Measurements from ENCODE around the gene TLE1.

TLE1 gene

DNA sequence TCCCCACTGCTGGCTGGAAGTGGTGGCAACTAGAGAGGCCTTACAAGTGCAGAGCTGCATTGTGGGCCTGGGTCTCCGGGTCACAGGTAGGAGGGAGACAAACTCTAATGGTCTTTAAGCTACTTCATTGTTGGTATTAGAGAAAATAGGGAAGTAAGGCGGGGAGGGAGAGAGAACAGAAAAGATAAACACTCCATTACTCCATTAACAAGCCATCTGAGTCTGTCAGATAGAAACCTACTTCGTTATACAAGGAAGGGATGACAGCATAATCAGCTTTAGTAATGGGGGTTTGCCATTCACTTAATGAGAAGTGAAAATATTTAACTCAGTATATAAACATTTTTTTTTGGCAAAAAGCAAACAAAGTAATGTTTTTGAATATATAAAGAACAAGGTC, 107.4 kb downstream of the TLE1 start:
- Histone ChIP-seq H3K4me1 (ENCODE audit: control insufficient read depth, insufficient read depth, low read length) (no peaks in the 10 kb centered on the region), H3K4me3 (ENCODE audit: insufficient read depth, low read depth, low read length) (no peak overlapping the region), H3K9me3 (ENCODE audit: control insufficient read depth, low read length) (no peaks in the 10 kb centered on the region), H3K36me3 (ENCODE audit: control insufficient read depth, insufficient read depth, low read length) (peaks cover 32% of the 10 kb centered on the region), H3K27me3 (ENCODE audit: control insufficient read depth, insufficient read depth, low read length, poor library complexity, severe bottlenecking) (no peaks in the 10 kb centered on the region), H3K27ac (ENCODE audit: insufficient read depth, low read depth, low read length, poor library complexity, severe bottlenecking) (no peak overlapping the region)
- 86 to 100% methylated on average over 1 of the region's 3 CpGs for WGBS, 2 experiments

DNA sequence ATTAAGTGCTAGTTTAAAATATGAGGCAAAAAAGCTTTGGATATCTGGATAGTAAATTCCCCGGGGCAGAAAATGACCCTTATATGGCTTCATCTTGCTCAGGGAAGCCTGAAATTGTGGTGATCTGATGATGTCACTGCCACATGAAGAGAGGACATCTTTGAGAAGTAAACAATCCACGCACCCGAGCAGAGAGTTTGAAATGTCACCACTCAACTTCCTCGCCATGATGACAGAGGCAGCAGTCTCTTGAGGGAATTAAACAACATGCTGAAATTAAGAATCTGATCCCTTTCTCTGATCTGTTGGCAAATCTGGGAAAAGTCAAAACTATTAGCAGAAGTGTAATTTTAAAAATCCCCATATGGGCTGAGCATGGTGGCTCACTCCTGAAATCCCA, 110.0 kb downstream of the TLE1 start:
- peaks cover 13% of the 10 kb centered on the region for H3K36me3 ChIP-seq (ENCODE audit: control insufficient read depth, insufficient read depth, low read length)
- 92 to 94% methylated on average over 4 of the region's 4 CpGs for WGBS, 2 experiments

DNA sequence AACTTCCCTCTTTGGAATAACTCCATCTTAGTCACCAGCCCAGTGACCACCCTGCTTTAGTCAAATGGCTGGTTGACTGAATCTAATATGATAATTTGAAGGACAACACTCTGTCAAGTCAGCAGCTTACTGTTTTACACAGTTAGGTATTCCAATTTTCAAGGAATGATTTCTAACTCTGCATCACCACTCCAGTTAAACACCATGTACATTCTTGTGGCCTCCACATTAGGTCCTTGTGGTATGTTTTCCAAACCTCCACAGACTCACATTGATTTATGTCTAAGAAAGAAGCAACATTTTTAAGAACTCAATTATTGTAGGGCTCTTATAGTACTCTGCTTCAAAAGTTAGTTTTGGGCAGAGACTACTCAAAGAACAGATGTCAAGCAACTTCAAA, 110.7 kb downstream of the TLE1 start:
- Histone ChIP-seq H3K27ac (ENCODE audit: insufficient read depth, low read depth, low read length, poor library complexity, severe bottlenecking) (no peak overlapping the region), H3K36me3 (ENCODE audit: control insufficient read depth, insufficient read depth, low read length) (peaks cover 7% of the 10 kb centered on the region)

More for the DNA sequence above, 110.0 kb downstream of the TLE1 start:
- Histone ChIP-seq H3K27me3 (ENCODE audit: control insufficient read depth, insufficient read depth, low read length, poor library complexity, severe bottlenecking) (no peaks in the 10 kb centered on the region), H3K4me3 (ENCODE audit: insufficient read depth, low read depth, low read length) (no peak overlapping the region), H3K9me3 (ENCODE audit: control insufficient read depth, low read length) (no peaks in the 10 kb centered on the region), H3K4me1 (ENCODE audit: control insufficient read depth, insufficient read depth, low read length) (peaks cover 4% of the 10 kb centered on the region), H3K27ac (ENCODE audit: insufficient read depth, low read depth, low read length, poor library complexity, severe bottlenecking) (no peak overlapping the region)

DNA sequence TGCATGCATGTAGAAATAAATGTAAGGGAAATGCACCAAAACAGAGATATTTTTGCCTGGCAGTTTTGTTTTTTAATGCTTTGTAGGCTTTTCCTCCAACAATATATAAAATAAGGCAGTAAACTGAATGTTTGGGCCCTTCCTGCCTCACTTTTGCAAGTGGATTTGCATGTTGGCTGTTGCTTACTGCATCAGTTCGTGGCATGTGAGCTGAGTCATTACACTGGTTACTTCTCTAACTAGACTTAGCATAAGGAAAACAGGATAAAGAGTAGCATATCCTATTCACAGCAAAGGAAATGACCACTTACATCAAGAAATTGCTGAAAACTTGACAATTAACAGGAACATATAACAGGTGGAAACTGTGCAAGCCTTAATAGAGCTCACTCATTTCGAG, 113.4 kb downstream of the TLE1 start:
- Histone ChIP-seq H3K4me3 (ENCODE audit: insufficient read depth, low read depth, low read length) (no peak overlapping the region), H3K27ac (ENCODE audit: insufficient read depth, low read depth, low read length, poor library complexity, severe bottlenecking) (no peak overlapping the region), H3K36me3 (ENCODE audit: control insufficient read depth, insufficient read depth, low read length) (no peaks in the 10 kb centered on the region), H3K9me3 (ENCODE audit: control insufficient read depth, low read length) (no peaks in the 10 kb centered on the region), H3K4me1 (ENCODE audit: control insufficient read depth, insufficient read depth, low read length) (peaks cover 11% of the 10 kb centered on the region), H3K27me3 (ENCODE audit: control insufficient read depth, insufficient read depth, low read length, poor library complexity, severe bottlenecking) (no peaks in the 10 kb centered on the region)
- 57 to 74% methylated on average over 2 of the region's 2 CpGs for WGBS, 2 experiments

More for the DNA sequence above, 110.7 kb downstream of the TLE1 start:
- H3K4me1 ChIP-seq (ENCODE audit: control insufficient read depth, insufficient read depth, low read length) = peaks cover 11% of the 10 kb centered on the region
- H3K27me3 ChIP-seq (ENCODE audit: control insufficient read depth, insufficient read depth, low read length, poor library complexity, severe bottlenecking) = no peaks in the 10 kb centered on the region
- no peaks in the 10 kb centered on the region for H3K9me3 ChIP-seq (ENCODE audit: control insufficient read depth, low read length)
- no peak overlapping the region for H3K4me3 ChIP-seq (ENCODE audit: insufficient read depth, low read depth, low read length)

DNA sequence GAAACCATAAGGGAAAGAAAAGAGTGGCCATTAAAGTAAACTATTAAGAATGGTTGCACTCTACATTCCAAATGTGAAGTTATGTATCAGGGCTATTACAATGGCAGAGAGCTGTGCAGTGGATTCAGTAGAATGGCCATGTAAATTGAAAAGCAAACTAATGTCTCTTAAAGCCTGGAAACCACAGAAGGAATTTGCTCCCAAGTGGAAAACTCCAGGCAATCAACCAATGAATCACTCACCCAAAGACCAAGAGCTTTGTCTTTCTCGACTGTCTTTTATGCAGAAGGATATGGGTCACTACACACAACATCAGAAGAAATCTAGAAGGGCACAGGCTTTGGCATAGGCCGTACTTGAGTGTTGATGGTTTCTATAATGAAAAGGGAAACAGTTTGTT, 114.9 kb downstream of the TLE1 start:
- H3K27me3 ChIP-seq (ENCODE audit: control insufficient read depth, insufficient read depth, low read length, poor library complexity, severe bottlenecking) = no peaks in the 10 kb centered on the region
- WGBS, 2 experiments = 44 to 73% methylated on average over 1 to 2 of the region's 2 CpGs
- no peaks in the 10 kb centered on the region for H3K36me3 ChIP-seq (ENCODE audit: control insufficient read depth, insufficient read depth, low read length)
- H3K4me1 ChIP-seq (ENCODE audit: control insufficient read depth, insufficient read depth, low read length) = peaks cover 11% of the 10 kb centered on the region
- H3K4me3 ChIP-seq (ENCODE audit: insufficient read depth, low read depth, low read length) = no peak overlapping the region
- no peaks in the 10 kb centered on the region for H3K9me3 ChIP-seq (ENCODE audit: control insufficient read depth, low read length)
- H3K27ac ChIP-seq (ENCODE audit: insufficient read depth, low read depth, low read length, poor library complexity, severe bottlenecking) = no peak overlapping the region

DNA sequence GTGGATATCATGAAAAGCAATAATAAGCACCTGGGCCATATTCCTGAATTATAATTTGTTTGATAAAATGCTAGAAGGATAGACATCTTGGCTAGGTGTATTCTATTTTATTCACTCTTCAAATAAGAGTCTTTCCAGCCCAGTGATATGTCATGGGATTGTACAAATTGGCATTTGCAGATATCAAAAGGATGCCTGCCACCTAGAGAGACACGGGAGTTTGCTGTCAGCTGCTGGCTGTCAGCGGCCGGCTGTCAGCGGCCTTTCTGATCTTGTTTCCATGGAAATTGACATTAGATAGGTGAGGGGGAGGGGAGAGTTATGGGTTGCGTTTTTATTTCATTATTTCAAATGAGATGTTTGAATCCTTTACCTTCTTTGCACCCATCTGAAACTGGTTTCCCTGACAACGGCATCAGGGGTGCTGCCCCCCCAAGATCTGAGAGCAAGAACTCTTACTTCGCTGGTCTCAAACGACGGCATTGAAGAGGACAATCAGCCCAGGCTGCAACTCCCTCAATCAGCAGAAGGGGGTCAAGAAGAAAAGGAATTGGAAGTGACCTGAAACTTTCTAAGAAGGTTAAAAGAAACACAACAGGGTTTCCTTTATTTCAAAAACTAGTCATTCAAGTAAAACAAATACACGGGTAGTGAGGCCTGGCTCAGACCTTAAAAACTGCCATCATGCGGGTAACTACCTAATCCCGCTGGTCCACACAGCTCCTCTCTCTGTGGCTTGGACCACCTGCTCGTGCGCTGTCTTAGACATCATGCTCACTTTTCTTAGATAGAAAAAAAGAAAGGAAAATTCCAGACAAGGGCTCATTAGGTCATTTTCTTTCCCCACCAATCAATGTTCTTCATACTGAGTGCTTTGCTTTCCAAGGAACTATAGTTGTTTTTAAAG, 115.7 kb downstream of the TLE1 start:
- peaks cover 11% of the 10 kb centered on the region for H3K4me1 ChIP-seq (ENCODE audit: control insufficient read depth, insufficient read depth, low read length)
- no peak overlapping the region for H3K27ac ChIP-seq (ENCODE audit: insufficient read depth, low read depth, low read length, poor library complexity, severe bottlenecking)
- no peaks in the 10 kb centered on the region for H3K27me3 ChIP-seq (ENCODE audit: control insufficient read depth, insufficient read depth, low read length, poor library complexity, severe bottlenecking)
- H3K9me3 ChIP-seq (ENCODE audit: control insufficient read depth, low read length) = no peaks in the 10 kb centered on the region
- no peaks in the 10 kb centered on the region for H3K36me3 ChIP-seq (ENCODE audit: control insufficient read depth, insufficient read depth, low read length)
- no peak overlapping the region for H3K4me3 ChIP-seq (ENCODE audit: insufficient read depth, low read depth, low read length)
- 48 to 53% methylated on average over 13 to 14 of the region's 14 CpGs for WGBS, 2 experiments

DNA sequence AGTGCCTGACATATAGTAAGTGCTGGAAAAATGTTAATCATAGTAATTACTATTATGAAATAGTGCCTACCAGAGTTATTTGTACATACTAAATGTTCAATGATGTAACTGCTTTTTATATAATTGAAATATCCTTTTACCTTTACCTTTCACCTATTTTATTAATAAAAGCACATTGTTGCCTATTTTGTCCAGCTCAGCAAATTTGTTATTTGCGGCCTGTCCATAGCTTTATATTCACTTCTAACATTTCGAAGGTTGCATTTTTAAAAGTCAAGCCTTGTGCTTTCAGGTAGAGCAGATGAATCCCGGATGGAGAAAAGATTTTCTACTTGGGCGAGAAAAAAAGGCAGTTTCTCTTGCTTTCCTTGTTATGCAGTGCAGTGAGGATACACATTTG, 119.3 kb downstream of the TLE1 start:
- WGBS, 2 experiments = 92 to 98% methylated on average over 4 of the region's 4 CpGs
- H3K4me1 ChIP-seq (ENCODE audit: control insufficient read depth, insufficient read depth, low read length) = peaks cover 17% of the 10 kb centered on the region
- H3K4me3 ChIP-seq (ENCODE audit: insufficient read depth, low read depth, low read length) = no peak overlapping the region
- no peaks in the 10 kb centered on the region for H3K27me3 ChIP-seq (ENCODE audit: control insufficient read depth, insufficient read depth, low read length, poor library complexity, severe bottlenecking)
- no peaks in the 10 kb centered on the region for H3K9me3 ChIP-seq (ENCODE audit: control insufficient read depth, low read length)
- no peak overlapping the region for H3K27ac ChIP-seq (ENCODE audit: insufficient read depth, low read depth, low read length, poor library complexity, severe bottlenecking)
- no peaks in the 10 kb centered on the region for H3K36me3 ChIP-seq (ENCODE audit: control insufficient read depth, insufficient read depth, low read length)

DNA sequence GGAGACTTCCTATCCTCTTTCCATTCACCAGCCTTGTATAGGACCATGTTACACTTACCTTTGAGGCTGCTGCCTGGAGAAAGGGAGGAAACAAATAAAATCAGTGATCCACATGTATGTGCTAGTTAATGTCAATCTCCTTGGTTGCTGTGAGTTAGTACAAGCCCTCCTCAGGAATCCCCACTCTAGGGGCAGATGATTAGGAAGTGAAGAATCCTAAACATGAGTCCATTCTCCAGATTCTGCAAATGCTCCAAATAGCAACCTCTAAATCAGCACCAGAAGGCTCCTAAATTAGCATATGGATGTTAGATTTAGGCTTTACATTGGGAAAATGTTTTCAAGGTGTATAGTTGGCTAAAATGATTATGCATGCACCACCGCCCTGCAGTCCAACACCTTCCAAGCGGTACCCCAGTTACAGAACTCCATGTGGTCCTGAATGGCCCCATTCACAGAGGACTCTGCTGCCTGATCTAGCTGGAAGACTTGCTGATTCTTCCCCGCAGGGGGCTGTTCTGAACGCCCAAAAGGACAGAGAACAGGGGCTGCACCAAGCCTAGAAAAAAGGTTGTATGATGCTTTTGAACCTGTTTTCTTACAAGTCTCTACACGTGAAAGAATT, 123.2 kb downstream of the TLE1 start:
- no peak overlapping the region for H3K27ac ChIP-seq (ENCODE audit: insufficient read depth, low read depth, low read length, poor library complexity, severe bottlenecking)
- H3K36me3 ChIP-seq (ENCODE audit: control insufficient read depth, insufficient read depth, low read length) = no peaks in the 10 kb centered on the region
- H3K9me3 ChIP-seq (ENCODE audit: control insufficient read depth, low read length) = no peaks in the 10 kb centered on the region
- peaks cover 18% of the 10 kb centered on the region for H3K4me1 ChIP-seq (ENCODE audit: control insufficient read depth, insufficient read depth, low read length)
- WGBS, 2 experiments = 63 to 65% methylated on average over 5 of the region's 5 CpGs
- no peak overlapping the region for H3K4me3 ChIP-seq (ENCODE audit: insufficient read depth, low read depth, low read length)
- H3K27me3 ChIP-seq (ENCODE audit: control insufficient read depth, insufficient read depth, low read length, poor library complexity, severe bottlenecking) = no peaks in the 10 kb centered on the region

DNA sequence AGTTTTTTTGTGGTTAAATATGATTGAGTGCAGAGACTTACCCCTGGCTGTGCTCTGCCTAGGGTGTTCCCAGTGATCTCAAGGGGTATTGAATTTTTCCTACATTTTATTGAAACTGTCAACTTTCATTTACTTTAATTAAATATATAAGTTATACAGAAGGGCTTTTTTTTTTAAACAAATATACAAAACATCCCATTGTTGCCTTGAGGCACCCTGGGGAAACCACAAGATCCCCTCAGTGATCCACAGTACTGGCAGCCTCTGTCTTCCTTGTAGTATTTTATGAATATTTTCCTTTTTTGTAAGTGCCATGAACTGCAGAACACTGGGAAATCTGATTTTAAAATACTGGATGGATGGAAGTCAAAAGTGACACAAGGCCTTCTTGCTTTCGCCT, 123.7 kb downstream of the TLE1 start:
- no peaks in the 10 kb centered on the region for H3K27me3 ChIP-seq (ENCODE audit: control insufficient read depth, insufficient read depth, low read length, poor library complexity, severe bottlenecking)
- H3K4me3 ChIP-seq (ENCODE audit: insufficient read depth, low read depth, low read length) = no peak overlapping the region
- H3K4me1 ChIP-seq (ENCODE audit: control insufficient read depth, insufficient read depth, low read length) = peaks cover 18% of the 10 kb centered on the region
- no peak overlapping the region for H3K27ac ChIP-seq (ENCODE audit: insufficient read depth, low read depth, low read length, poor library complexity, severe bottlenecking)
- H3K9me3 ChIP-seq (ENCODE audit: control insufficient read depth, low read length) = no peaks in the 10 kb centered on the region
- 86 to 100% methylated on average over 1 of the region's 1 CpG for WGBS, 2 experiments
- H3K36me3 ChIP-seq (ENCODE audit: control insufficient read depth, insufficient read depth, low read length) = no peaks in the 10 kb centered on the region

DNA sequence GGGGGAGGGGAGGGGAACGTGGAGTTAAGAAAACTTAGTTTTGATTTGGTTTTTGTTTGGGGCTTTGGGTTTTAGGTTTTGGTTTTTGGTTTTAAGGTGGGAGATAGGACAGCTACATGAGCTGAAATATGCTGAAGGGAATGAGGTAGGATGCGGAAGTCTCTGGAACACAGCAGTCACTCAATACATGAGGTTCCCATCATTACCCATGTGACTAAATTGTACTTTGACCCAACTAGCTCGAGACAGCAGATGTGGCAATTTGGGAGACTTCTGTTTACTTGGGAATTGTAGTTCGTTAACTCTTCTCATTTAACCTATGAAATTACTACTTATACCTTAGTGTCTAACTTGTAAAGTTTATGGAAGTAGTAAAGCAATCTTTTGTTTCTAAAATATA, 124.2 kb downstream of the TLE1 start:
- WGBS, 2 experiments = 82 to 100% methylated on average over 2 to 3 of the region's 4 CpGs
- Histone ChIP-seq H3K9me3 (ENCODE audit: control insufficient read depth, low read length) (no peaks in the 10 kb centered on the region), H3K36me3 (ENCODE audit: control insufficient read depth, insufficient read depth, low read length) (no peaks in the 10 kb centered on the region), H3K27me3 (ENCODE audit: control insufficient read depth, insufficient read depth, low read length, poor library complexity, severe bottlenecking) (no peaks in the 10 kb centered on the region), H3K4me1 (ENCODE audit: control insufficient read depth, insufficient read depth, low read length) (peaks cover 18% of the 10 kb centered on the region), H3K27ac (ENCODE audit: insufficient read depth, low read depth, low read length, poor library complexity, severe bottlenecking) (no peak overlapping the region), H3K4me3 (ENCODE audit: insufficient read depth, low read depth, low read length) (no peak overlapping the region)
